HEK293 (cell line): Measurements from ENCODE around the gene RDM1.

Experiments
- CTCF ChIA-PET: fragments of 350-600 bp; formaldehyde crosslinking; extraction: SDS; loops from one replicate; lab custom pipeline; 2021; ENCODE audit warnings: antibody characterized with exemption; lab: Yijun Ruan, JAX
- POLR2A ChIA-PET: fragments of 300-600 bp; formaldehyde crosslinking; extraction: SDS; loops from one replicate; lab custom pipeline; 2020; ENCODE audit warnings: antibody characterized with exemption, inconsistent platforms; lab: Yijun Ruan, JAX
- H3K27ac ChIP-seq: fragments of 200-500 bp; sonication (Bioruptor generic); 2 replicates; pipeline ENCODE4 v1.5.1; 2014; ENCODE audit warnings: low read depth, low read length, control low read depth, inconsistent platforms; ENCODE audit errors: extremely low read depth
- H3K36me3 ChIP-seq, 2 experiments: fragments of 200-500 bp in 1 of 2; sonication (Bioruptor generic) in 1 of 2; 1 replicate in 1 of 2; 2 replicates in 1 of 2; pipeline ENCODE4 v1.5.1; 2014 to 2017; ENCODE audit warnings: inconsistent platforms in 2 of 2, low read length in 2 of 2; ENCODE audit not compliant: control insufficient read depth in 2 of 2, insufficient read depth in 1 of 2
- H3K4me1 ChIP-seq: fragments of 200-500 bp; sonication (Bioruptor generic); 2 replicates; pipeline ENCODE4 v1.5.1; 2014; ENCODE audit warnings: mild to moderate bottlenecking, low read length, inconsistent platforms; ENCODE audit not compliant: control insufficient read depth, insufficient read depth
- H3K4me3 ChIP-seq: 2 replicates; pipeline ENCODE4 v1.5.1; 2011; ENCODE audit warnings: low read depth, mild to moderate bottlenecking, control low read depth, low read length, moderate library complexity
- H3K9me3 ChIP-seq: fragments of 200-500 bp; sonication (Bioruptor generic); 2 replicates; pipeline ENCODE4 v1.5.1; 2014; ENCODE audit warnings: low read depth, low read length, inconsistent platforms; ENCODE audit not compliant: control insufficient read depth, insufficient read depth
- GFI1B ChIP-seq: fragments of 450-650 bp; formaldehyde crosslinking; IDR thresholded peaks from 2 replicates; pipeline ENCODE4 v1.5.1; 2016; ENCODE audit warnings: missing biosample characterization, missing genetic modification characterization
- KLF1 ChIP-seq: fragments of 450-650 bp; formaldehyde crosslinking; IDR thresholded peaks from 2 replicates; pipeline ENCODE4 v1.5.1; 2016; ENCODE audit warnings: missing biosample characterization, missing genetic modification characterization
- KLF7 ChIP-seq: fragments of 450-650 bp; formaldehyde crosslinking; IDR thresholded peaks from 2 replicates; pipeline ENCODE4 v1.5.1; 2016; ENCODE audit warnings: missing biosample characterization, missing genetic modification characterization, borderline replicate concordance
- MZF1 ChIP-seq: fragments of 450-650 bp; formaldehyde crosslinking; IDR thresholded peaks from 2 replicates; pipeline ENCODE4 v1.5.1; 2017; ENCODE audit warnings: missing biosample characterization, missing genetic modification characterization, borderline replicate concordance
- ZBTB1 ChIP-seq: fragments of 450-650 bp; formaldehyde crosslinking; IDR thresholded peaks from 2 replicates; pipeline ENCODE4 v1.5.1; 2016; ENCODE audit warnings: missing biosample characterization, missing genetic modification characterization
- ZBTB7A ChIP-seq: fragments of 450-650 bp; formaldehyde crosslinking; IDR thresholded peaks from 2 replicates; pipeline ENCODE4 v1.5.1; 2016; ENCODE audit warnings: low read depth, missing biosample characterization, missing genetic modification characterization
- ZFP3 ChIP-seq: fragments of 450-650 bp; formaldehyde crosslinking; IDR thresholded peaks from 2 replicates; pipeline ENCODE4 v1.5.1; 2016; ENCODE audit warnings: low read depth, missing biosample characterization, missing genetic modification characterization
- ZFP37 ChIP-seq: fragments of 450-650 bp; formaldehyde crosslinking; IDR thresholded peaks from 2 replicates; pipeline ENCODE4 v1.5.1; 2016; ENCODE audit warnings: missing biosample characterization, missing genetic modification characterization
- ZFP41 ChIP-seq: fragments of 450-650 bp; formaldehyde crosslinking; IDR thresholded peaks from 2 replicates; pipeline ENCODE4 v1.5.1; 2016; ENCODE audit warnings: missing biosample characterization, missing genetic modification characterization, borderline replicate concordance
- ZNF132 ChIP-seq: fragments of 450-650 bp; formaldehyde crosslinking; IDR thresholded peaks from 2 replicates; pipeline ENCODE4 v1.5.1; 2017; ENCODE audit warnings: missing biosample characterization, missing genetic modification characterization, borderline replicate concordance
- ZNF175 ChIP-seq: fragments of 450-650 bp; formaldehyde crosslinking; IDR thresholded peaks from 2 replicates; pipeline ENCODE4 v1.5.1; 2016; ENCODE audit warnings: missing biosample characterization, missing genetic modification characterization
- ZNF211 ChIP-seq: fragments of 450-650 bp; formaldehyde crosslinking; IDR thresholded peaks from 2 replicates; pipeline ENCODE4 v1.5.1; 2016; ENCODE audit warnings: low read depth, missing biosample characterization, missing genetic modification characterization
- ZNF292 ChIP-seq: fragments of 450-650 bp; formaldehyde crosslinking; IDR thresholded peaks from 2 replicates; pipeline ENCODE4 v1.5.1; 2016; ENCODE audit warnings: low read depth, missing biosample characterization, missing genetic modification characterization, borderline replicate concordance
- ZNF449 ChIP-seq: fragments of 450-650 bp; formaldehyde crosslinking; IDR thresholded peaks from 2 replicates; pipeline ENCODE4 v1.5.1; 2017; ENCODE audit warnings: missing biosample characterization, mild to moderate bottlenecking, missing genetic modification characterization, moderate library complexity
- ZNF473 ChIP-seq: fragments of 450-650 bp; formaldehyde crosslinking; IDR thresholded peaks from 2 replicates; pipeline ENCODE4 v1.5.1; 2017; ENCODE audit warnings: missing biosample characterization, missing genetic modification characterization
- ZNF518A ChIP-seq: fragments of 450-650 bp; formaldehyde crosslinking; conservative IDR thresholded peaks from 2 replicates; pipeline ENCODE4 v1.5.1; 2016; ENCODE audit warnings: low read depth, missing biosample characterization, missing genetic modification characterization
- ZNF521 ChIP-seq: fragments of 450-650 bp; formaldehyde crosslinking; IDR thresholded peaks from 2 replicates; pipeline ENCODE4 v1.5.1; 2017; ENCODE audit warnings: missing biosample characterization, mild to moderate bottlenecking, missing genetic modification characterization
- ZNF549 ChIP-seq: fragments of 450-650 bp; IDR thresholded peaks from 2 replicates; pipeline ENCODE4 v1.5.1; 2018; ENCODE audit warnings: missing biosample characterization, missing genetic modification characterization, mild to moderate bottlenecking, inconsistent platforms, moderate library complexity
- ZNF580 ChIP-seq: fragments of 450-650 bp; formaldehyde crosslinking; IDR thresholded peaks from 2 replicates; pipeline ENCODE4 v1.5.1; 2016; ENCODE audit warnings: missing biosample characterization, missing genetic modification characterization
- ZNF629 ChIP-seq: fragments of 450-650 bp; formaldehyde crosslinking; IDR thresholded peaks from 2 replicates; pipeline ENCODE4 v1.5.1; 2017; ENCODE audit warnings: missing biosample characterization, missing genetic modification characterization
- ZNF785 ChIP-seq: fragments of 450-650 bp; formaldehyde crosslinking; IDR thresholded peaks from 2 replicates; pipeline ENCODE4 v1.5.1; 2016; ENCODE audit warnings: missing biosample characterization, missing genetic modification characterization
- ZSCAN18 ChIP-seq: fragments of 450-650 bp; formaldehyde crosslinking; IDR thresholded peaks from 2 replicates; pipeline ENCODE4 v1.5.1; 2016; ENCODE audit warnings: missing biosample characterization, missing genetic modification characterization
- ZSCAN5A ChIP-seq: fragments of 450-650 bp; formaldehyde crosslinking; IDR thresholded peaks from 2 replicates; pipeline ENCODE4 v1.5.1; 2016; ENCODE audit warnings: missing biosample characterization, missing genetic modification characterization

RDM1 gene

GRCh38 chr17:35972945-35973332 lies 42.4 kb upstream of the RDM1 start:
- no peak overlapping the region for H3K4me3 ChIP-seq
- ChIA-PET CTCF (interaction anchor here (0.6 to 13.6 kb wide), 7 partner anchors 9 to 1638 kb away, joined by 3 to 330 read pairs (median 10); partner anchors contain the start of gene CCL16), POLR2A (no interaction called here)
- H3K27ac ChIP-seq, result no peak overlapping the region
- no peaks in the 10 kb centered on the region for H3K9me3 ChIP-seq
- no peaks in the 10 kb centered on the region for H3K4me1 ChIP-seq
- no peaks in the 10 kb centered on the region for H3K36me3 ChIP-seq
- TF ChIP-seq ZNF580 (tag by site-specific recombination) (no peak), ZNF629 (tag by site-specific recombination) (no peak), ZBTB1 (tag by site-specific recombination) (no peak), ZBTB7A (tag by site-specific recombination) (no peak), ZFP41 (tag by site-specific recombination) (no peak), ZNF521 (tag by site-specific recombination) (no peak), KLF1 (tag by site-specific recombination) (no peak), ZNF175 (tag by site-specific recombination) (no peak)

GRCh38 chr17:35972535-35972934 lies 42.0 kb upstream of the RDM1 start:
- ChIA-PET POLR2A (no interaction called here), CTCF (interaction anchor here (0.6 to 13.6 kb wide), 7 partner anchors 9 to 1637 kb away, joined by 3 to 330 read pairs (median 10); partner anchors contain the start of gene CCL16)
- Histone ChIP-seq H3K36me3 (no peaks in the 10 kb centered on the region), H3K4me3 (no peak overlapping the region), H3K4me1 (no peaks in the 10 kb centered on the region), H3K9me3 (no peaks in the 10 kb centered on the region), H3K27ac (no peak overlapping the region)
- TF ChIP-seq ZNF473 (tag by site-specific recombination), result no peak
- no peak for TF ChIP-seq ZSCAN5A (tag by site-specific recombination)
- no peak for TF ChIP-seq ZNF518A
- TF ChIP-seq ZFP37 (tag by site-specific recombination), result no peak
- TF ChIP-seq ZNF132, result no peak
- no peak for TF ChIP-seq ZNF785 (tag by site-specific recombination)
- no peak for TF ChIP-seq ZNF292 (tag by site-specific recombination)
- TF ChIP-seq ZFP3, result no peak
- TF ChIP-seq GFI1B (tag by site-specific recombination), result no peak
- no peak for TF ChIP-seq KLF7 (tag by site-specific recombination)
- TF ChIP-seq ZNF449 (tag by site-specific recombination), result no peak
- TF ChIP-seq ZFP41 (tag by site-specific recombination), result no peak
- no peak for TF ChIP-seq ZNF211 (tag by site-specific recombination)
- TF ChIP-seq MZF1, result no peak
- no peak for TF ChIP-seq ZNF549 (tag by site-specific recombination)
- no peak for TF ChIP-seq ZSCAN18 (tag by site-specific recombination)
